SU-DHL-6 (cell line): ENCODE results near the gene PRDM5.

Source experiments
- H2AFZ ChIP-seq: fragments of 200-600 bp; sonication (generic); 2 replicates; pipeline ENCODE4 v1.6.1; 2014; ENCODE audit warnings: low read depth, mild to moderate bottlenecking, moderate library complexity, mixed read lengths, antibody characterized with exemption, low read length; ENCODE audit not compliant: severe bottlenecking
- H3F3A ChIP-seq: fragments of 200-600 bp; shearing (Covaris generic); 2 replicates; pipeline ENCODE4 v1.6.0; 2016; ENCODE audit warnings: antibody characterized with exemption, mild to moderate bottlenecking; ENCODE audit not compliant: insufficient read depth
- H3K27ac ChIP-seq: fragments of 200-600 bp; sonication (generic); 2 replicates; pipeline ENCODE4 v1.5.1; 2016; ENCODE audit warnings: low read depth, mild to moderate bottlenecking, low read length, moderate library complexity, mixed read lengths
- H3K27me3 ChIP-seq: fragments of 200-600 bp; sonication (generic), shearing (Covaris generic); 2 replicates; pipeline ENCODE4 v1.6.0; 2014; ENCODE audit warnings: mild to moderate bottlenecking, low read length
- H3K36me3 ChIP-seq: fragments of 200-600 bp; sonication (generic); 2 replicates; pipeline ENCODE4 v1.6.1; 2014; ENCODE audit warnings: mild to moderate bottlenecking, low read length, mixed read lengths
- H3K4me2 ChIP-seq: fragments of 300-600, 200-600 bp; shearing (Covaris generic), sonication (generic); 2 replicates; pipeline ENCODE4 v1.6.0; 2014; ENCODE audit warnings: low read length, low read depth, mild to moderate bottlenecking; ENCODE audit not compliant: poor library complexity, severe bottlenecking
- H3K4me3 ChIP-seq: fragments of 200-600 bp; sonication (generic); 2 replicates; pipeline ENCODE4 v1.5.1; 2014; ENCODE audit warnings: antibody characterized with exemption, low read length, mild to moderate bottlenecking, mixed read lengths; ENCODE audit not compliant: insufficient read depth, poor library complexity, severe bottlenecking
- H3K79me2 ChIP-seq: fragments of 200-600 bp; sonication (generic); 2 replicates; pipeline ENCODE4 v1.6.1; 2014; ENCODE audit warnings: mild to moderate bottlenecking, low read length, moderate library complexity; ENCODE audit not compliant: insufficient read depth
- H3K9ac ChIP-seq: fragments of 200-600 bp; sonication (generic); 2 replicates; pipeline ENCODE4 v1.7.0; 2014; ENCODE audit warnings: mild to moderate bottlenecking, low read length
- H3K9me2 ChIP-seq: fragments of 200-600 bp; sonication (generic); replicated peaks from 2 replicates; pipeline ENCODE4 v1.6.1; 2014; ENCODE audit warnings: low read length; ENCODE audit not compliant: insufficient read depth
- H3K9me3 ChIP-seq: fragments of 200-600 bp; sonication (generic); 2 replicates; pipeline ENCODE4 v1.6.1; 2014; ENCODE audit warnings: low read length, mixed read lengths; ENCODE audit not compliant: insufficient read depth
- H4K20me1 ChIP-seq: fragments of 200-600 bp; sonication (generic); 2 replicates; pipeline ENCODE4 v1.6.1; 2014; ENCODE audit warnings: low read depth, mild to moderate bottlenecking, antibody characterized with exemption, low read length, moderate library complexity, mixed read lengths
- CTCF ChIP-seq: fragments of 200-600 bp; sonication (generic); IDR thresholded peaks from one replicate; pipeline ENCODE4 v1.5.1; 2017; ENCODE audit warnings: antibody characterized with exemption, mild to moderate bottlenecking, low read length, moderate library complexity; ENCODE audit not compliant: insufficient read depth, poor library complexity, severe bottlenecking
- EZH2phosphoT487 ChIP-seq: fragments of 200-600 bp; sonication (generic), shearing (Covaris generic); conservative IDR thresholded peaks from 2 replicates; pipeline ENCODE4 v1.6.1; 2018; ENCODE audit warnings: mild to moderate bottlenecking, antibody characterized with exemption, low read length, moderate library complexity, mixed read lengths

PRDM5 gene

GRCh38 chr4:120948382-120948781 is 25.9 kb upstream of the PRDM5 start:
- Histone ChIP-seq H3K4me2 (no peak overlapping the region), H3K79me2 (no peaks in the 10 kb centered on the region), H3K36me3 (no peaks in the 10 kb centered on the region), H3K9ac (no peak overlapping the region), H2AFZ (no peak overlapping the region), H3F3A (no peaks in the 10 kb centered on the region), H3K27ac (no peak overlapping the region), H3K4me3 (no peak overlapping the region), H4K20me1 (no peaks in the 10 kb centered on the region), H3K27me3 (no peaks in the 10 kb centered on the region), H3K9me2 (no peaks in the 10 kb centered on the region), H3K9me3 (no peaks in the 10 kb centered on the region)
- TF ChIP-seq EZH2phosphoT487 (no peak), CTCF (no peak)

GRCh38 chr4:120942776-120943175 is 20.2 kb upstream of the PRDM5 start:
- TF ChIP-seq CTCF (no peak), EZH2phosphoT487 (no peak)
- H3K36me3 ChIP-seq, result no peaks in the 10 kb centered on the region
- H3F3A ChIP-seq, result no peaks in the 10 kb centered on the region
- no peaks in the 10 kb centered on the region for H4K20me1 ChIP-seq
- H3K27me3 ChIP-seq, result no peaks in the 10 kb centered on the region
- H2AFZ ChIP-seq, result no peak overlapping the region
- no peaks in the 10 kb centered on the region for H3K9me2 ChIP-seq
- no peak overlapping the region for H3K4me2 ChIP-seq
- no peak overlapping the region for H3K9ac ChIP-seq
- H3K9me3 ChIP-seq, result no peaks in the 10 kb centered on the region
- no peak overlapping the region for H3K4me3 ChIP-seq
- H3K27ac ChIP-seq, result no peak overlapping the region
- H3K79me2 ChIP-seq, result no peaks in the 10 kb centered on the region

GRCh38 chr4:120940547-120940946 is 18.0 kb upstream of the PRDM5 start:
- Histone ChIP-seq H3K27me3 (no peaks in the 10 kb centered on the region), H3K9me2 (no peaks in the 10 kb centered on the region), H3K79me2 (no peaks in the 10 kb centered on the region), H3F3A (no peaks in the 10 kb centered on the region), H3K27ac (no peak overlapping the region), H3K4me2 (no peak overlapping the region), H3K4me3 (no peak overlapping the region), H3K9ac (no peak overlapping the region), H2AFZ (no peak overlapping the region), H4K20me1 (no peaks in the 10 kb centered on the region), H3K9me3 (no peaks in the 10 kb centered on the region), H3K36me3 (no peaks in the 10 kb centered on the region)
- no peak for TF ChIP-seq CTCF
- TF ChIP-seq EZH2phosphoT487, result no peak

- Histone ChIP-seq H3K36me3 (no peaks in the 10 kb centered on the region), H3K9me2 (no peaks in the 10 kb centered on the region), H2AFZ (no peak overlapping the region), H3K27me3 (no peaks in the 10 kb centered on the region), H3K27ac (no peak overlapping the region), H3K4me2 (no peak overlapping the region), H3K79me2 (no peaks in the 10 kb centered on the region), H3K9me3 (no peaks in the 10 kb centered on the region), H3K9ac (no peak overlapping the region), H3K4me3 (no peak overlapping the region), H3F3A (no peaks in the 10 kb centered on the region), H4K20me1 (no peaks in the 10 kb centered on the region)
- TF ChIP-seq CTCF (no peak), EZH2phosphoT487 (no peak)
Observed at GRCh38 chr4:120939693-120940092, 17.2 kb upstream of the PRDM5 start.
